ENCODE results near the gene SLC34A1. TPM values are rescaled to one million over a fixed set of nuclear protein-coding genes. Genes with fewer than 3 reads are reported as not detected.

Gene SLC34A1
- total and polyA plus RNA-seq, 2 of the 13 experiments (the other 11 are each of a cell fraction or from before 2014, with no cell fraction given), result 0.03 to 0.20 TPM

DNA sequence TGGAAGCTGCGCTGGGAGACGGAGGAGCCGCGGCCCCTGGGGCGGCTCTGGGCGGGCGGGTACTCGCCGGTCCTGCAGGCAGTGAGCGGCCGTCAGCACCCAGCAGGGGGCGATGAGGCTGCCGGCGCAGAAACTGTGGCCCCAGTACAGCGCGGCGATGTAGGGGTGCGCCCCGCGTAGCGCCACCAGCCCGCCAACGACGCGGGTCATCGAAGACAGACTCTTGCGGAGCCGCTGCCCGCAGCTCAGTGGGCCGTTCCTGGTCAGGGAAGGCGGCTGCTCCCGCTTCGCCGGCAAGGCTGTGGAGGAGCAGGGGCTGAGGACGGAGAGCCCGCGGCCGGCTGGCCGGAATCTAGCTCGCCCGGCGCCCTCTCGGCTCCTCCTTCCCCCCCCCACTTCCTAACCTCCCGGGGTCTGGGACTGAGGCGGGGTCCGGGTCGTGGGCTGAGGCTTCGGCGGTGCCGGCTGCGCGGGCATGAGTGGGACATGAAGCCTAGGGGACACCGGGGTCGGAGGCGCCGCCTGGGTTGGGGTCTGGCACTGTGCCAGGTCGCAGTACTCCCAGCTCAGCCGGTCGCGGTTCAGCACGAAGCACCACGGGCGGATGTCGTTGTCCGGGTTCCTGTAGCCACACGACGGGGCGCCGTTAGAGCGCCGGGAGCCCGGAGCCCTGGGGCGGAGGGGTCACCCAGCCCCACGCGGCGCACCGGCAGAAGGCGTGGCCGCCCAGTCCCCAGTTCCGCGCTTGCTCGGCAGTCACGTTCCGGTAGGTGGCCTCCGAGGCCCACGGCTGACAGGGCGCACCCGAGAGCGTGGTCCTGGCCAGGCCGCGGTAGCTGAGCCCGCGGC, 19.8 kb downstream of the SLC34A1 start (continued):
- 0 out of 2 replicates have a peak, but pooled peaks have one; percentile 18 for TF ChIP-seq ZNF710 (CRISPR knock-in tag; IDR thresholded peaks at IDR 0.05; ENCODE audit: borderline replicate concordance)
- TF ChIP-seq ZNF562 (CRISPR knock-in tag; IDR thresholded peaks at IDR 0.05; ENCODE audit: borderline replicate concordance), result no peak
- no peak for TF ChIP-seq ZMYM2 (CRISPR knock-in tag; IDR thresholded peaks at IDR 0.05)
- TF ChIP-seq ZNF329 (CRISPR knock-in tag; IDR thresholded peaks at IDR 0.05; ENCODE audit: low read depth), result no peak
- TF ChIP-seq DZIP1 (CRISPR knock-in tag; IDR thresholded peaks at IDR 0.05), result no peak
- TF ChIP-seq GATA4 (IDR thresholded peaks at IDR 0.05; ENCODE audit: borderline replicate concordance, low read depth), result no peak
- TF ChIP-seq, protein P1, sequence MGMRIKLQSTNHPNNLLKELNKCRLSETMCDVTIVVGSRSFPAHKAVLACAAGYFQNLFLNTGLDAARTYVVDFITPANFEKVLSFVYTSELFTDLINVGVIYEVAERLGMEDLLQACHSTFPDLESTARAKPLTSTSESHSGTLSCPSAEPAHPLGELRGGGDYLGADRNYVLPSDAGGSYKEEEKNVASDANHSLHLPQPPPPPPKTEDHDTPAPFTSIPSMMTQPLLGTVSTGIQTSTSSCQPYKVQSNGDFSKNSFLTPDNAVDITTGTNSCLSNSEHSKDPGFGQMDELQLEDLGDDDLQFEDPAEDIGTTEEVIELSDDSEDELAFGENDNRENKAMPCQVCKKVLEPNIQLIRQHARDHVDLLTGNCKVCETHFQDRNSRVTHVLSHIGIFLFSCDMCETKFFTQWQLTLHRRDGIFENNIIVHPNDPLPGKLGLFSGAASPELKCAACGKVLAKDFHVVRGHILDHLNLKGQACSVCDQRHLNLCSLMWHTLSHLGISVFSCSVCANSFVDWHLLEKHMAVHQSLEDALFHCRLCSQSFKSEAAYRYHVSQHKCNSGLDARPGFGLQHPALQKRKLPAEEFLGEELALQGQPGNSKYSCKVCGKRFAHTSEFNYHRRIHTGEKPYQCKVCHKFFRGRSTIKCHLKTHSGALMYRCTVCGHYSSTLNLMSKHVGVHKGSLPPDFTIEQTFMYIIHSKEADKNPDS (CRISPR knock-in tag; IDR thresholded peaks at IDR 0.05), result 0 out of 2 replicates have a peak, but pooled peaks have one; percentile 36
- TF ChIP-seq ZFP1 (CRISPR knock-in tag; IDR thresholded peaks at IDR 0.05), result no peak
- TF ChIP-seq TCF7L2 (IDR thresholded peaks at IDR 0.05; ENCODE audit: low read depth, low read length), result no peak
- TF ChIP-seq HNRNPK (IDR thresholded peaks at IDR 0.05; ENCODE audit: low read depth, low read length, poor library complexity, severe bottlenecking), result peak; percentile 77
- TF ChIP-seq KLF15 (CRISPR knock-in tag; IDR thresholded peaks at IDR 0.05; ENCODE audit: borderline replicate concordance), result no peak
- TF ChIP-seq RARG (CRISPR knock-in tag; IDR thresholded peaks at IDR 0.05; ENCODE audit: low read depth), result no peak
- no peak for TF ChIP-seq PTBP1 (IDR thresholded peaks at IDR 0.05; ENCODE audit: low read depth, low read length, poor library complexity, severe bottlenecking)
- no peak for TF ChIP-seq TOE1 (CRISPR knock-in tag; IDR thresholded peaks at IDR 0.05)
- TF ChIP-seq ZNF607 (CRISPR knock-in tag; IDR thresholded peaks at IDR 0.05; ENCODE audit: borderline replicate concordance), result no peak
- peak; percentile 34; the same call in 1 of the 2 replicates for TF ChIP-seq ERF (CRISPR knock-in tag; IDR thresholded peaks at IDR 0.05)
- TF ChIP-seq ZNF33B (CRISPR knock-in tag; IDR thresholded peaks at IDR 0.05), result no peak
- TF ChIP-seq PHF8 (CRISPR knock-in tag; IDR thresholded peaks at IDR 0.05), result peak; percentile 6; the same call in 1 of the 2 replicates
- TF ChIP-seq ZNF543 (CRISPR knock-in tag; IDR thresholded peaks at IDR 0.05), result no peak
- peak; percentile 34 for TF ChIP-seq XRCC5 (optimal IDR thresholded peaks at IDR 0.05; ENCODE audit: low read length)
- TF ChIP-seq SAP130 (CRISPR knock-in tag; IDR thresholded peaks at IDR 0.05; ENCODE audit: low read depth), result peak; percentile 55
- 0 out of 2 replicates have a peak, but pooled peaks have one; percentile 3 for TF ChIP-seq ZC3H13 (CRISPR knock-in tag; IDR thresholded peaks at IDR 0.05)
